ENCODE data around the gene SLC5A11.
"Not testable (repeated sequence)": the region's sequence is repeated elsewhere in the genome, so short reads cannot be mapped to it uniquely, and the experiment has no call there.

The SLC5A11 gene

GRCh38 chr16:24863582-24864437 lies 18.0 kb downstream of the SLC5A11 start:
- DNase-seq, result no peak

DNA sequence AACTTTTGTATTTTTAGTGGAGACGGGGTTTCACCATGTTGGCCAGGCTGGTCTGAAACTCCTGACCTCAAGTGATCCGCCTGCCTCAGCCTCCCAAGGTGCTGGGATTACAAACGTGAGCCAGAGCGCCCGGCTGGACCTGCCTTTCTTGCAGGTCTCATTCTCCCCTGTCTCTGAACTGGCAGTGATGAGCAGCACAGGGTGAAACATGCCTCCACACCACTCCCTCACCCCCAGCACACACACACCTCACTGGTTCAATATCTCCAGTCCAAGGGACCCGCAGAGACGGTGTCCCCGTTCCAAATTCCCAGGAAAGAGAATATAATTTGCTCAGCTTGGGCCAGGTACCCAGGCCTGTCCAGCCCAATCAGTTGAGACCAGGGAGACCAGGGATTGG lies 23.3 kb downstream of the SLC5A11 start:
- no peak for DNase-seq

DNA sequence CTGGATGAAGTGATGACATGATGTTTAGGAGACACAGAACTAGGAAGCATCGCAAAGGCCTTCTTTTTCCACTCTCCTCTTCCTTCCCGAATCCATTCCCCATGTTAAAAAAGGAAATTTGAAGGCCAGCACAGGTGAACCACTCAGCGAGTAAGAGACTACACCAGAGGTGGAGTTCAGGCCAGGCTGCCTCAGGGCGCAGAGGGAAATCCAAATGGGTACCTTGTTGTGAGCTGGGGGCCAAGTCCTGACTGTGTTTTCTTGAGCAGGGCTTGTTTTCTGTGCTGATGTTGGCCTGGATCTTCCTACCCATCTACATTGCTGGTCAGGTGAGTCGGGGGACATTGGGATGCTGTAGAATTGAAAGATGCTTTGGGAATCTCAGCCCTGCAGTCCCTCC lies 26.1 kb downstream of the SLC5A11 start:
- no peak for DNase-seq

- no peak for DNase-seq
Measured at GRCh38 chr16:24873028-24873427, 27.3 kb downstream of the SLC5A11 start.

- no peak for DNase-seq
Measured at GRCh38 chr16:24875466-24875865, 29.7 kb downstream of the SLC5A11 start.

- no peak for DNase-seq
Measured at GRCh38 chr16:24876231-24876630, 30.5 kb downstream of the SLC5A11 start.

GRCh38 chr16:24879684-24880083 lies 33.9 kb downstream of the SLC5A11 start:
- DNase-seq, result no peak

DNA sequence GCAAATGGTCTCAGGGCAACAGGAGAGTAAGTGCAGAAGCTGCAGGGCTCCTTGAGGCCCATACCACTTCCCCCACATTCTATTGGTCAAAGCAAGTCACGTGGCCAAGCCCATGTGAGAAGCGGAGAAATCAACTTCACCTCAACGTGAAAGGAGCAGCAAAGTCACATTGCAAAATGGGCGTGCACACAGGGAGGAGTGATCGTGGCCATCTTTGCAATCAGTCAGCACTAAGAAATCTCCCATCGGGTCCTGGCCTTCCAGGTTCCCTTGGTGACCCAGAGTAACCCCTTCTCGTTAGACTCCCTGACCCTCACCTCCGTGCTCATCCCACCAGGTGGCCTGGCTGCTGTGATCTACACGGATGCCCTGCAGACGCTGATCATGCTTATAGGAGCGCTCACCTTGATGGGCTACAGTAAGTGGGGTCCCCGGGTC lies 38.0 kb downstream of the SLC5A11 start:
- no peak for DNase-seq

DNA sequence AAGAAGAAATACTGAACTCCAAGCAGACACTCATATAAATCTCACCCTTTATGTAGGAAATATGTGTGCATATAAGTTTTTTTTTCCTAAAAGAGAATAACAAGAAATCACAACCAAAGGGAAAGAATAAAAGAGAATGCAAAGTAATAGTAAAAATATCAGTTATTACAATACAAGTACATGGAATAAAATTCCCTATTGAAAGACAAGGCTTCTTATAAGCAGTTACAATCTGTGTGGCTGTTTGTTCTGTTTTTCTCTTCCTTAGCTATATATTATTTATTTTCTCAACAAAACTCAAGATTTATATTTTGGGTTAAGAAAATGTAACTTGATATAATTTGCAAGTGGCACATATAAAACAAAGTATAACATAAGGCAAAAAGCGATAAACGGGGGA lies 41.7 kb downstream of the SLC5A11 start:
- no peak for DNase-seq

GRCh38 chr16:24890746-24891145 lies 45.0 kb downstream of the SLC5A11 start:
- no peak for DNase-seq

GRCh38 chr16:24896439-24896838 lies 50.7 kb downstream of the SLC5A11 start:
- no peak for DNase-seq

DNA sequence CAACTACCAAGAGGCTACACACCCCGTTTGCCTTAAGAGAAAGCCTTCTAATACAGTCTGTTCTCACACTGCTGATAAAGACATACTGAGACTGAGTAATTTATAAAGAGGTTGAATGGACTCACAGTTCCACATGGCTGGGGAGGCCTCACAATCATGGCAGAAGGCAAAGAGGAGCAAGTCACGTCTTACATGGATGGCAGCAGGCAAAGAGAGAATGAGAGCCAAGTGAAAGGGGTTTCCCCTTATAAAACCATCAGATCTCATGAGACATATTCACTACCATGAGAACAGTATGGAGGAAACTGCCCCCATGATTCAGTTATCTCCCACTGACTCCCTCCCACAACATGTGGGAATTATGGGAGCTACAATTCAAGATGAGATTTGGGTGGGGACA lies 51.8 kb downstream of the SLC5A11 start:
- not testable (repeated sequence) for DNase-seq

GRCh38 chr16:24900230-24900629 lies 54.5 kb downstream of the SLC5A11 start:
- no peak for DNase-seq

GRCh38 chr16:24906199-24906808 lies 60.5 kb downstream of the SLC5A11 start:
- DNase-seq, result no peak

GRCh38 chr16:24906901-24907300 lies 61.1 kb downstream of the SLC5A11 start:
- DNase-seq, result no peak

DNA sequence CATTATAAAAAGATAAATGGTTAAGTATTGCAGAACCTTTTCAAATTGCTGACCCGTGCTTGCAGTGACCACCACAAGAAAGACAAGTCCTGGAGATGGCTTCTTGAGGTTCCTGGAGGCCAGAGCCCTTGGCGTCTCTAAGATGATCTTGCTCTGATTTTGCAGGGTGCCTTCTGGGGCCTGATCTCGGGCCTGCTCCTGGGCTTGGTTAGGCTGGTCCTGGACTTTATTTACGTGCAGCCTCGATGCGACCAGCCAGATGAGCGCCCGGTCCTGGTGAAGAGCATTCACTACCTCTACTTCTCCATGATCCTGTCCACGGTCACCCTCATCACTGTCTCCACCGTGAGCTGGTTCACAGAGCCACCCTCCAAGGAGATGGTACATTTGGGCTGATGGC lies 63.0 kb downstream of the SLC5A11 start:
- DNase-seq, result no peak

GRCh38 chr16:24909856-24910255 lies 64.1 kb downstream of the SLC5A11 start:
- DNase-seq, result no peak

DNA sequence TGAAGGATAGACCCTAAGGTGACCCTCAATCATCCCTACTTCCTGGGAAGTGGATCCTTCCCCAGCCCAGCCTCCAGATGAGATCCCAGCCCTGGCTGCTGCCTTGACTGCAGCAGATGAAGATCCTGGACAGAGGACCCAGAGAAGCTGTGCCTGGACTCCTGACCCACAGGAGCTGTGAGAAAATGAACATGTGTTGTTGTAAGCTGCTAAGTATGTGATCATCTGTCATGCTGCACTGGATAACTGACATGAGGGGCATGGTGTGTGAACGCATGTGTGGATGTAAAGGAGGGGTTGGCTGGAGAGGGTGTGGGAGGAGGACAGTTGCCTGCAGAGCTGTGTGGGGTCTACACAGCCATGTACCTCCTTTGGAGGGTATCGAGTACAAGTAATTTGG lies 69.3 kb downstream of the SLC5A11 start:
- DNase-seq, result no peak

DNA sequence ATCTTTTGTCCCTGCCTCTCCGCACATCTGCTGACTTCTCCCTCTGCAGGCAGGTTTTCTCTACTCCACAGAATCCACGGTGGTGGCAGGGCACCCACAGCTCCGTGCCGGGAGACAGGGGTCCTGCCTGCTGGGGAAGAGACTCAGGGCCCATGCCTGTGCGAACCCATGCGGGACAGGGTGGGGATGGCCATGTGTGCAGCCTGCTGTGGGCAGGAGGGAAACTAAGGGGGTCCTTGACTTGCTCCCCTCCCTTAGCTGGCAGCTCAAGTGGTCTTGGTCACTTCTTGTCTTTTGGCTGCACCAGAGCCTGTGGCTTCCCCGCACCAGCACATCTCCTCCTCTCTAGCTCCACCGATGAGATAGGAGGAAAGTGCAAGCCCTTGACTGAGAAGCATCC lies 69.8 kb downstream of the SLC5A11 start:
- DNase-seq, result no peak

DNA sequence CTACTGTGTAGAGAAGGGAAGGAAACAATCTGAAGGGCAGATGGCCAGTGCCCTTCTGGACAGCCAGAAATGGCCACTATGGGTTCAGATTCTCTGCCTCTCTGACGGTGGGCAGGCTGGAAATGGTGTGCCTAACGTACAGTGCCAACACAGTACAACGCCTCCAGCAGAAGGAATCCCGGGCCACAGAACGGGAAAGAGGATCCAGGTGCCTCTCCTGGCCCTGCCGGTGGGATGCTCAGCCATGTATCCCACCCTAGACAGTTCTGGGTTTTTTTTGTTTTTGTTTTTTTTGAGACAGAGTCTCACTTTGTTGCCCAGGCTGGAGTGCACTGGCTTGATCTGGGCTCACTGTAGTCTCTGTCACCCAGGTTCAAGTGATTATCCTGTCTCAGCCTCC lies 71.5 kb downstream of the SLC5A11 start:
- DNase-seq, result no peak

GRCh38 chr16:24917891-24918290 lies 72.1 kb downstream of the SLC5A11 start:
- no peak for DNase-seq

GRCh38 chr16:24918641-24919040 lies 72.9 kb downstream of the SLC5A11 start:
- no peak for DNase-seq

GRCh38 chr16:24919536-24919935 lies 73.8 kb downstream of the SLC5A11 start:
- DNase-seq, result no peak

GRCh38 chr16:24920568-24920967 lies 74.8 kb downstream of the SLC5A11 start:
- DNase-seq, result no peak

DNA sequence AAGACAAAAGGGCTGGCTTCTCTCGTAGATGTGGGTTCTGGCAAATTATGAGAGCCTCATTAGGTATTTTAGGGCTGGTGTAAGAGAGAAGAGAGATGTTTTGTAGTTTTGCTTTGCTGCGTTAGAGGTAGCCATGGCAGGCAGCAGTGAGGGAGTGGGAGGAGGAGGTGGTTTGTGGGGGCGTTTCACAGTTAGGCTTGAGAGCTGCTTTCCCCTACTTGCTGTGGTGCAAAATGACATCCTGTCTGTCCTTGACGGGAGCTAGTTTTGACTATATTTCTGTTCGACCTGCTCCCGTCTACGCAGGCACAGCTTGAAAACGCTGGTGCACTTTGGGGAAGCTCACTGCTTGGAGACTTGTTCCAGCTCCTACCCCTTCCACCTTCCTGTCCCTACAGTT lies 75.5 kb downstream of the SLC5A11 start:
- DNase-seq, result no peak

Data from NK-92 treated with Interleukin-12 subunit alpha and Interleukin-12 subunit beta, amount 100 ng/mL, for 24 hours (cell line).